Measurements from ENCODE around the gene BMPER.

The BMPER gene

GRCh38 chr7:34067005-34067778 is 161.9 kb downstream of the BMPER start:
- no peak for DNase-seq

DNA sequence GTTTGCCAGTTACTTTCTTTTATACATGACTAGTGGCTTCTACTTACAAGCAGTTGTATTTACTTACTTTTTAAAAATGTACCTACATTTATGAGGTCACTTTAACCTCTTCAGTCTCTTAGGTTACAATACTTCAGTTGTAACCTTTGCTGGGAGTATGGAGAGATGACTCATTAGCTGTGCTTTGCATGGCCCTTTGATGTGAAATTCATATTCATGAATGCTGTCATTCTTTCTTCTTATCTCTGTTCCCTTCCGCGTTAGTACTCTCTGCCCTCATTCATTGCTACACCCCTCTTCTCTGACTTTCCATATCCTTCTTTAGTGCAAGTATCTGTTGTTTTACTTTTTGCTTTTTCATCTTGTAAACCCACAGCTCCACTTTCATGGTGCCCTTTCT is 164.3 kb downstream of the BMPER start:
- DNase-seq = no peak

- DNase-seq = no peak
Measured at GRCh38 chr7:34070511-34071323, 165.4 kb downstream of the BMPER start.

DNA sequence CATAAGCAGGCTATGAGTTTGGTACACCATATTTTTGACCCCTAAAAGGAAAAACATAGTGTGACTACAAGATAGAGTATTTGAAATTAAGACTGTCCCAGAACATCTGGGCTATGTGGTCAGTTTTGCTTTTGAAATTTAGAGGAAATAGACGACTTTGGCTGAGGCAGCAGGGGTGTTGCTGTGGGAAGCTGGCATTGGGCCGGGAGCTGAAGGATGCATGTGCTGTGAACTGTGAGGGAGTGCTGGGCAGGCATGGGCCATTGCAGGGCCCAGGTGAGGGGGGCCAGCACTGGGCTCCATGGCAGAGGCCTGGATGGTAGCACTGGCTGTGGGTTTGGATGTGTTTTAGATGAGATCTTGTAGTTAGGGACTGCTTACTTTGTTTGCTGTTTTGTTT is 168.3 kb downstream of the BMPER start:
- no peak for DNase-seq

DNA sequence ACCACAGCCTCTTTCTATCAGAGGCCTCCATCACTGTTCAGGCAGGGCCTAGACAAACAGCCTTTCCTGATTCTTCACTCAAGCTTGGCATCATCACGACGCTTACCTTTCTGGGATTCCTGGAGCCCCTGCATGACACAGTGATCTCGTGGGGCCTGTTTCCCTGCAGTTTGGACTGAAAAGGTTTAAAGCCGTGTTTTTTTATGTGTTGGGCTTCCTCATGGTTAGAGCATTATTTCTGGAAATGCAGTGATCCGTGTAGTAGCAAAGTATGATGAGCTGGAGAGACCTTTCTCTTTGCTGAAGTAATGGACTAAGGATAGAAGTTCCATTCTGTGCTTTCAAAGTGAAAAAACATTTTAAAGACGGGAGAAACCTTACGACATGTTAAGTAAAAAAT is 169.1 kb downstream of the BMPER start:
- DNase-seq = no peak

- DNase-seq = no peak
Measured at GRCh38 chr7:34075523-34076370, 170.4 kb downstream of the BMPER start.

DNA sequence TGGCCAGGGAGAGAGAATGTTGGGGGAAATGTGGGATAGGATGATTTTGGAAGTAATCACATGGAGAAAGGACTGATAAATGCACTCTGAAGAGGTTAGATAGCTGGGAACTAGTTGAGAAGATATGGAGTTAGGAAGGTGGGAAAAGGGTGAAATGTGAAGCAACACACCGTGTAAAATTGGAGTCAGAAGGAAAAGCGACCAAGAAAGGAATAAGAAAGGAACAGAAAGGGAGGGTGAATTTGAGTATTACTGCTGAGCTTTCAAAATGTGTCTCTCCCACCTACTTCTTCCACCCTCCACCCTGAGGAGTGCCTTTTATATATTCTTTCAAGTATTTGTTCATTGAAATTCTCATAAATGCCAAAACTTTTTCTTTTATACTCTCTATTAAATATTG is 171.8 kb downstream of the BMPER start:
- no peak for DNase-seq

DNA sequence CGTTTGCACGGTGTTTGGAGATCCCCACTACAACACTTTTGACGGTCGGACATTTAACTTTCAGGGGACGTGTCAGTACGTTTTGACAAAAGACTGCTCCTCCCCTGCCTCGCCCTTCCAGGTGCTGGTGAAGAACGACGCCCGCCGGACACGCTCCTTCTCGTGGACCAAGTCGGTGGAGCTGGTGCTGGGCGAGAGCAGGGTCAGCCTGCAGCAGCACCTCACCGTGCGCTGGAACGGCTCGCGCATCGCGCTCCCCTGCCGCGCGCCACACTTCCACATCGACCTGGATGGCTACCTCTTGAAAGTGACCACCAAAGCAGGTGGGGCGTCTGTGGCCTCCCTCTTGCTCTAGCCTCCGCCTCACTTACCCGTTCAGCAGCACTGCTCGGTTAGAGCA is 173.5 kb downstream of the BMPER start:
- no peak for DNase-seq

DNA sequence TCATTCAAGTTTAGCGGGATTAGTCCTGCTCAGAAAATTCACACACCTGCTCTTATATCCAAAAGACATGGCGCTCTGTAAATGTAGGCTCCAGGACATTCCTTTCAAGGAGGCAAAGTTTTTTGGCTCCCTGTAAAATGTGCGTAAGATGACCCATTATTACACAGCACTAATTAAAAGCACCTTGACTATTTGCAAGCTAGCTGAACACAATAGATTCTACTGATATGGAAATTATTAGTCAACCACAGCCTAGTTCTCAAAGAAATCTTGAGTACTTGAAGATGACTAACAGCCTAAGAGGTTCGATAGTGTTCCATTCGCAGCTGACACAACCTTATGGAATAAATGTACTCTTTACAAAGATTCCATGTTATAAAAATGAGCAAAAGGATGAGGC is 175.2 kb downstream of the BMPER start:
- DNase-seq = no peak

- no peak for DNase-seq
Measured at GRCh38 chr7:34081935-34082334, 176.6 kb downstream of the BMPER start.

- DNase-seq = no peak
Measured at GRCh38 chr7:34083440-34083839, 178.1 kb downstream of the BMPER start.

- DNase-seq = no peak
Measured at GRCh38 chr7:34084651-34085050, 179.3 kb downstream of the BMPER start.

- no peak for DNase-seq
Measured at GRCh38 chr7:34086064-34086463, 180.7 kb downstream of the BMPER start.

DNA sequence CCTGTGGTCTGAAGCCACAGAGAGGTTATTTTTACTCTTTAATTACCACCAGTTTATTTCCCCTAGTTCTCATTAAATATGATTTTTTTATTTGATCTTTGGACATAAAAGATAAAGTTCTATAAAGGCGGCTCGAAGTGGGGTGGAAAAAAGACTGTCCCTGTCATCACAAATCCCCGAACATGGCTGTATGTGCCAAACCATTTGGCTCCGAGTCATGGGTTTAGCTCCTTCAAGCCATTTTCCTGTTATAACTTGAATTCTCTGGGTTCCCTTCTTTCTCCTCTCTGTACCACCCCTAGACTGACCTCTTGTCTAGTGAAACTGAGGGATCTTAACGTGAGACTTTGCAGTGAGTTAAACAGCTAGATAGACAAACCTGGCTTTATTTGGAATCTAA is 181.6 kb downstream of the BMPER start:
- DNase-seq = no peak

GRCh38 chr7:34087892-34088891 is 182.9 kb downstream of the BMPER start:
- DNase-seq = no peak

DNA sequence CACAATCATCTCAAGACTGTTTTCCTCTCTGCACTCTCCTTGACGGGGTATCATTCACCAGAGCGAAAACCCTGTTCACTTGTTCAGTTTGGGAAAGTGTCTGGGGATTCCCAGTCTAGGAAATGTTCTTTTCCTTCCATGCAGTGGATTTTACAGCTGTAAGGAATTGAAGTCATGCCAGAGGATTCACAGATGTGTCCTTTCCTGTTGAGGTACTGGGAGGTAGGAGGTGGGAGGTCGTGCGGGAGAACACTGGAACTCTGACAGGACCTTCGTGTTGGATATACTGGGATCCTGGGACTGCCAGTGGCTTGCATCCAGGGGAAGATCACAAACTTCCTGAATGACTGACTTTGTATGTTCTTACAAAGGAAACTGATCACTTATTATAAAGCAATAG is 185.5 kb downstream of the BMPER start:
- DNase-seq = no peak

DNA sequence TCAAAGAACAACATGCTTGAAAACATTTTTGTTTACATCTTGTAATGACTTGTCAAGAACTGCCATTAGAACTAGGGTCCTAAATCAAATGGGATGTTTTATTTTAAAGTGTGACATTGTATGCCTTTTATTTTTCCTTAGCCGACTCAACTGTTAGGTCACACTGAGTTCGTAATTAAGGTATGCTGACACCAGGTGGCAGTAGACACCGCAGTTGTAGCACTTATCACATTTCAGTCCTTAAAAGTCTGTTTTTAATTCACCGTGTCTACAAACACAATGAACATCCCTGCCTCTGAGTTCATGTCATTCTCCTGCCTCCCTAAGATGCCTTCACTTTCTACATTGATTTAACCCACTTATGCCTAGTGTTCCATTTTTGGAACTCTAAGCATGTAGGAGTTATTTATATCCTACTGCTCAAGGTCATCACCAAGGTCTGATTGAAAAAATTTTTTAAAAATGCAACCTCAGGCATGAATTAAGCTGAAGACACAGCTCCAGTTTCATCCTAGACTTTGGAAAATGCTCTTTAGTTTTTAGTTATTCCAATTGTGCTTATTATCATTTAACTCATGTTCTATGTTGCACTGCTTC is 186.1 kb downstream of the BMPER start:
- no peak for DNase-seq

GRCh38 chr7:34093276-34093675 is 187.9 kb downstream of the BMPER start:
- no peak for DNase-seq

DNA sequence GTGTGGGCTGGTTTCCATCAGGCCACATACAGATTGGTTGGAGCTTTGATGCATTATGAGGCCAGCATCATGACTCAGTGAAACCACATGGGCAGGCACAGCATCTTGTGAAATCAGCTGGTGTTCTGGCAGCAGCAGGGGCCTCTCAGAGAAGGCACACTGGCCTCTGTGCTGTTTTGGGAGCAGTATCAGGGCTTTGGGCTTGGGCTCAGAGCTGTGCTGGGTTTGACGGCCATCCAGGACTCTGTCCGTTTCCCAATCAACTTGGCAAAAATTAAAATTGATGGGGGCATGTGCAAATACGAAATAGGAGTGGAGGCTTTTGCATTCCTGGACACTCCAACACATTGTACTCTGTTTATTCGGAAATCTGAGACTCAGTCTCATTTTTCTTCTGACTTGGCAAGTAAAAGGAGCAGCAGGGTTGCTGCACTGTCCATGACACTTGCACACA is 190.9 kb downstream of the BMPER start:
- no peak for DNase-seq

DNA sequence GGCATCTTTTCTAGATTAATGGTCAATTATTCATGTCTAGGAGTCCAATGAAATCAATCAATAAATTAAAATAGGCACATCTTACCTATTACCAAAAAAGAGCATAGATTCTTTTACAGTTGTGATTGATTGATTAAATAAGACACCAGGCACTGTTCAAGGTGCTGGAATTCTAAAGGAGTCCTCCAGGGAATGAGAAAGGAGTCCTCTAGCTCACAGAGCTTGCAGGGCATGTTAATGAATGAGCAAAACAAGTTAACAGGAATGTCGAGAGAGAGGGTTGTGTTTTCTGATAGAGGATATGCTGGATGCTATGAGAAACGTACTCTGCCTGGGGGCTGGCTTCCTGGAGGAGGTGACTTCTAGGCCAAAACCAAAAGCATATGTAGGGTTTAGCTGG is 191.4 kb downstream of the BMPER start:
- DNase-seq = no peak

GRCh38 chr7:34100661-34101060 is 195.3 kb downstream of the BMPER start:
- DNase-seq = no peak

DNA sequence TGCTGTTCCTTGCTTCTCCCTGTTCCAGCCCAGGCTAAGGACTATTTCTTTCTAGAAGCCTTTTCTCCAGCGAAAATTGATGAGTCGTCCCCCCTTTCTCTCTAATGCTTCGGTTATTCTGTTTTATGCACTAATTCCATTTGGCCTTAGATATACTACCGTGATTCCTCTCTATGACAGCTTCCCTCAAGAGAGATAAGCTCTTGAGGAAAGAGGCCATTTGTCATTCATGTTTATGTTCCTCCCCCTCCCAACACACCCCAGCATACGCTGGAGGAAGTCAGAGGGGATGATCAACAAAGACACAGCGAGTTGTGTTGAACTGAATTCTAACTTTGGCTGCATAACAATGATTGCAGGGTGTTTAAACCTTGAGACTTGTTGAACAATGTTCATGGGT is 198.8 kb downstream of the BMPER start:
- DNase-seq = no peak

Measured in activated CD8-positive, alpha-beta memory T cell treated with anti-CD3 and anti-CD28 coated beads, Interleukin-2, amount 50 U/mL, for 48 hours (primary cell).